Measurements from ENCODE around the gene LDOC1. TPM values are rescaled to one million over a fixed set of nuclear protein-coding genes. Genes with fewer than 3 reads are reported as not detected.
"Not testable (repeated sequence)": the region's sequence is repeated elsewhere in the genome, so short reads cannot be mapped to it uniquely, and the experiment has no call there.

The LDOC1 gene
- total and polyA plus RNA-seq, 4 experiments from 2014 or later, result 18.4 to 37.2 (median 23.1) TPM

- no peak overlapping the region for H3K4me3 ChIP-seq (ENCODE audit: low read length in 2 of 2)
- Mint-ChIP-seq H3K27me3 (no peaks in the 10 kb centered on the region), H3K4me3 (no peak overlapping the region), H3K27ac (no peak overlapping the region), H3K4me1 (peaks cover 0 to 2% (median under 1%) of the 10 kb centered on the region in 4 donors), H3K36me3 (no peaks in the 10 kb centered on the region), H3K9me3 (peaks cover 0 to 8% (median 0%) of the 10 kb centered on the region in 8 donors)
- H3K9me3 ChIP-seq (ENCODE audit: control insufficient read depth in 1 of 2, low read length in 2 of 2), result no peaks in the 10 kb centered on the region
- H3K36me3 ChIP-seq (ENCODE audit: insufficient read depth, low read length), result no peaks in the 10 kb centered on the region
- H3K4me1 ChIP-seq (ENCODE audit: insufficient read depth, low read length), result no peaks in the 10 kb centered on the region
- intact Hi-C loops (cut with micrococcal nuclease), result no loop called here
- ChIA-PET CTCF (ENCODE audit: partially characterized antibody) (no interaction called here), POLR2A (ENCODE audit: partially characterized antibody) (no interaction called here)
- no peak overlapping the region for H3K27ac ChIP-seq (ENCODE audit: low read depth, low read length)
- DNase-seq, result no peak
- H3K27me3 ChIP-seq (ENCODE audit: insufficient read depth, low read length), result no peaks in the 10 kb centered on the region
Measured at GRCh38 chrX:141183000-141183399, 6.1 kb upstream of the LDOC1 start.

DNA sequence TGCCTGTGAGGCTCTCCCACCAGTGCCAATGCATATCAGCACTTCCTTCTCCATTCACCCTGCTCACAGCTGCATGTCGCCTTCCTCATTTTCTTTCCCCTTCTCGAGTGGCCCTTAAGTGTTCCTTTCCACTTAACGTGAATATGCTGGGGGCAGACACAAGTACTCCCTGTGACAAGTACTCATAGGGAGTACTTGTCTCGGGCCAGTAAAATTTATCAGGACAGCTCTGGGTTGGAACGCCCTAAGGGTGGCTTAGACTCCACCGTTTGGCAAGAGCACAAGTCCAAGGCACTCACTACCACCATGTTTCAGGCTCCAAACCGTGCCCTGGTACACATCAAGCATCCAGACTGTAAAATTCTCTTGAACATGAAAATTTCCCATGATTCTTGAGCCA is 3.9 kb upstream of the LDOC1 start:
- H3K27ac ChIP-seq (ENCODE audit: low read depth, low read length), result no peak overlapping the region
- H3K27ac Mint-ChIP-seq, result no peak overlapping the region
- DNase-seq, result no peak
- H3K4me3 ChIP-seq (ENCODE audit: low read length in 2 of 2), result no peak overlapping the region
- H3K9me3 Mint-ChIP-seq, result peaks cover 0 to 9% (median 0%) of the 10 kb centered on the region in 8 donors
- no peaks in the 10 kb centered on the region for H3K27me3 Mint-ChIP-seq
- no peaks in the 10 kb centered on the region for H3K27me3 ChIP-seq (ENCODE audit: insufficient read depth, low read length)
- no peaks in the 10 kb centered on the region for H3K36me3 Mint-ChIP-seq
- ChIA-PET CTCF (ENCODE audit: partially characterized antibody) (no interaction called here), POLR2A (ENCODE audit: partially characterized antibody) (no interaction called here)
- intact Hi-C loops (cut with micrococcal nuclease), result no loop called here
- H3K4me1 ChIP-seq (ENCODE audit: insufficient read depth, low read length), result peaks cover 8% of the 10 kb centered on the region
- no peaks in the 10 kb centered on the region for H3K9me3 ChIP-seq (ENCODE audit: control insufficient read depth in 1 of 2, low read length in 2 of 2)
- H3K4me1 Mint-ChIP-seq, result peaks cover 3 to 9% (median 6%) of the 10 kb centered on the region in 4 donors
- no peak overlapping the region for H3K4me3 Mint-ChIP-seq
- H3K36me3 ChIP-seq (ENCODE audit: insufficient read depth, low read length), result no peaks in the 10 kb centered on the region

DNA sequence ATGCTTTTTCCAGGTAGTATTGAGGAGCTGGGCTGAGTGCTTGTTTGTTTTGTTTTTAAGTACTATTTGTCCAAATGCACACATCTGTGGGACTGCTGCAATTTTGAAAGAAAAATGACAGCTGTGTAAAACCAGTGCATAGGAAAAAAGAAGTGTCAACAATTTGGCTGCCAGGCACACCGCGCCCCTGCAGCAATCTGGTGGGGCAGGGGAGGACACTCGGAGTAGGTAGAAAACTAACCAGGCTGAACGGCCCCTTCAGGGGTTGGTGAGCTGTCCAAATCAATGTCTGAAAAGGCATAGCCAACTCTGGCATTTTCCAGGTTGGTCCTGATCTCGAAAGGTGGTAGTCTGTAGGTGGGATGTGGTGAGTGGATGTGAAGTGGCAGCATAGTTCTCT is 1.1 kb downstream of the LDOC1 start:
- Mint-ChIP-seq H3K4me1 (peaks cover 6 to 20% (median 16%) of the 10 kb centered on the region in 4 donors), H3K36me3 (no peaks in the 10 kb centered on the region), H3K4me3 (peak overlapping the region; percentile 55 to 87 (median 78)), H3K27ac (peak overlapping the region in 3 of 7 donors; percentile 57 to 71 (median 70)), H3K27me3 (no peaks in the 10 kb centered on the region), H3K9me3 (peaks cover 0 to 10% (median 0%) of the 10 kb centered on the region in 8 donors)
- Histone ChIP-seq H3K36me3 (ENCODE audit: insufficient read depth, low read length) (no peaks in the 10 kb centered on the region), H3K9me3 (ENCODE audit: control insufficient read depth in 1 of 2, low read length in 2 of 2) (no peaks in the 10 kb centered on the region), H3K4me1 (ENCODE audit: insufficient read depth, low read length) (peaks cover 10% of the 10 kb centered on the region), H3K27me3 (ENCODE audit: insufficient read depth, low read length) (no peaks in the 10 kb centered on the region), H3K27ac (ENCODE audit: low read depth, low read length) (no peak overlapping the region), H3K4me3 (ENCODE audit: low read length in 2 of 2) (no peak overlapping the region)
- POLR2A ChIA-PET (ENCODE audit: partially characterized antibody), result interaction anchor here (0.6 kb wide), 1 partner anchor 18 kb away, joined by 3 read pairs; no protein-coding TSS in a partner anchor
- CTCF ChIA-PET (ENCODE audit: partially characterized antibody), result no interaction called here
- no peak for DNase-seq
- intact Hi-C loops (cut with micrococcal nuclease), result no loop called here

DNA sequence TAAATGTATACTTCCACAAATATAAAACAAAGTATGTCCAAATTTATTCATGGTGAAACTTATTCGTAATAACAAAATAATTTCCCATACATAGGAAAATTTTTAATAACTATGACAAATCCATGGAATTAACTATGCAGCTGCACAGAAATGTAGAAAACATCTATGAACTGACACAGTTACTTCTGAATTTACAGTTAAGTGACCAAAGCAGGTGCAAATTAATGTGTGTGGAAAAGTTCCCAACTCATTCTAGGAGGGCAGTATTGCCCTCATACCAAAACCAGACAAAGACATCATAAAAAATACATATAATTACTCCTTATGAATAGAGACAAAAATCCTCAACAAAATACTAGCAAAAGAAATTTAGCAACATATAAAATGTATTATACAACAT is 12.5 kb downstream of the LDOC1 start:
- no peaks in the 10 kb centered on the region for H3K36me3 Mint-ChIP-seq

GRCh38 chrX:141158084-141158483 is 18.8 kb downstream of the LDOC1 start:
- no peak overlapping the region for H3K4me3 ChIP-seq (ENCODE audit: low read length in 2 of 2)
- DNase-seq, result no peak
- H3K27ac Mint-ChIP-seq, result no peak overlapping the region
- ChIA-PET CTCF (ENCODE audit: partially characterized antibody) (no interaction called here), POLR2A (ENCODE audit: partially characterized antibody) (no interaction called here)
- H3K9me3 ChIP-seq (ENCODE audit: control insufficient read depth in 1 of 2, low read length in 2 of 2), result no peaks in the 10 kb centered on the region
- H3K4me3 Mint-ChIP-seq, result no peak overlapping the region
- H3K36me3 Mint-ChIP-seq, result peaks cover 3 to 6% of the 10 kb centered on the region in 2 donors
- H3K4me1 Mint-ChIP-seq, result peaks cover 4 to 16% (median 8%) of the 10 kb centered on the region in 4 donors
- H3K9me3 Mint-ChIP-seq, result peaks cover 0 to 20% (median 10%) of the 10 kb centered on the region in 8 donors
- H3K4me1 ChIP-seq (ENCODE audit: insufficient read depth, low read length), result no peaks in the 10 kb centered on the region
- no peaks in the 10 kb centered on the region for H3K27me3 ChIP-seq (ENCODE audit: insufficient read depth, low read length)
- no peaks in the 10 kb centered on the region for H3K36me3 ChIP-seq (ENCODE audit: insufficient read depth, low read length)
- intact Hi-C loops (cut with micrococcal nuclease), result no loop called here
- H3K27ac ChIP-seq (ENCODE audit: low read depth, low read length), result no peak overlapping the region
- H3K27me3 Mint-ChIP-seq, result no peaks in the 10 kb centered on the region

More for the DNA sequence above, 12.5 kb downstream of the LDOC1 start:
- Histone ChIP-seq H3K27ac (ENCODE audit: low read depth, low read length) (no peak overlapping the region), H3K36me3 (ENCODE audit: insufficient read depth, low read length) (no peaks in the 10 kb centered on the region), H3K9me3 (ENCODE audit: control insufficient read depth in 1 of 2, low read length in 2 of 2) (no peaks in the 10 kb centered on the region), H3K4me3 (ENCODE audit: low read length in 2 of 2) (no peak overlapping the region), H3K27me3 (ENCODE audit: insufficient read depth, low read length) (no peaks in the 10 kb centered on the region), H3K4me1 (ENCODE audit: insufficient read depth, low read length) (no peaks in the 10 kb centered on the region)
- Mint-ChIP-seq H3K9me3 (no peaks in the 10 kb centered on the region), H3K27ac (no peak overlapping the region), H3K4me3 (no peak overlapping the region), H3K27me3 (no peaks in the 10 kb centered on the region), H3K4me1 (peaks cover 0 to 2% (median 0%) of the 10 kb centered on the region in 4 donors)
- no peak for DNase-seq
- CTCF ChIA-PET (ENCODE audit: partially characterized antibody), result no interaction called here
- intact Hi-C loops (cut with micrococcal nuclease), result no loop called here
- POLR2A ChIA-PET (ENCODE audit: partially characterized antibody), result no interaction called here

- intact Hi-C loops (cut with micrococcal nuclease); H3K27ac ChIP-seq (ENCODE audit: low read depth, low read length); CTCF ChIA-PET (ENCODE audit: partially characterized antibody); H3K27me3 ChIP-seq (ENCODE audit: insufficient read depth, low read length); H3K36me3 ChIP-seq (ENCODE audit: insufficient read depth, low read length); H3K27ac Mint-ChIP-seq; H3K9me3 ChIP-seq (ENCODE audit: control insufficient read depth in 1 of 2, low read length in 2 of 2); H3K27me3 Mint-ChIP-seq; H3K4me3 ChIP-seq (ENCODE audit: low read length in 2 of 2); DNase-seq; POLR2A ChIA-PET (ENCODE audit: partially characterized antibody); H3K36me3 Mint-ChIP-seq; H3K4me1 ChIP-seq (ENCODE audit: insufficient read depth, low read length): not testable (repeated sequence)
- Mint-ChIP-seq H3K4me1 (peaks cover 4 to 16% (median 8%) of the 10 kb centered on the region in 4 donors), H3K4me3 (peak overlapping the region in 2 of 8 donors; percentile 16 to 41), H3K9me3 (peaks cover 0 to 21% (median 13%) of the 10 kb centered on the region in 8 donors)
Measured at GRCh38 chrX:141155231-141155630, 21.7 kb downstream of the LDOC1 start.

- peaks cover 0 to 8% (median 0%) of the 10 kb centered on the region in 8 donors for H3K9me3 Mint-ChIP-seq
- H3K36me3 Mint-ChIP-seq, result no peaks in the 10 kb centered on the region
- CTCF ChIA-PET (ENCODE audit: partially characterized antibody), result no interaction called here
- intact Hi-C loops (cut with micrococcal nuclease), result no loop called here
- POLR2A ChIA-PET (ENCODE audit: partially characterized antibody), result no interaction called here
- H3K4me3 Mint-ChIP-seq, result no peak overlapping the region
- no peaks in the 10 kb centered on the region for H3K27me3 ChIP-seq (ENCODE audit: insufficient read depth, low read length)
- H3K27me3 Mint-ChIP-seq, result peaks cover 0 to 1% of the 10 kb centered on the region in 2 donors
- H3K36me3 ChIP-seq (ENCODE audit: insufficient read depth, low read length), result no peaks in the 10 kb centered on the region
- H3K4me1 Mint-ChIP-seq, result no peaks in the 10 kb centered on the region
- H3K27ac ChIP-seq (ENCODE audit: low read depth, low read length), result no peak overlapping the region
- no peaks in the 10 kb centered on the region for H3K9me3 ChIP-seq (ENCODE audit: control insufficient read depth in 1 of 2, low read length in 2 of 2)
- no peaks in the 10 kb centered on the region for H3K4me1 ChIP-seq (ENCODE audit: insufficient read depth, low read length)
- H3K27ac Mint-ChIP-seq, result no peak overlapping the region
- DNase-seq, result no peak
- H3K4me3 ChIP-seq (ENCODE audit: low read length in 2 of 2), result no peak overlapping the region
Measured at GRCh38 chrX:141142946-141143345, 34.0 kb downstream of the LDOC1 start.

DNA sequence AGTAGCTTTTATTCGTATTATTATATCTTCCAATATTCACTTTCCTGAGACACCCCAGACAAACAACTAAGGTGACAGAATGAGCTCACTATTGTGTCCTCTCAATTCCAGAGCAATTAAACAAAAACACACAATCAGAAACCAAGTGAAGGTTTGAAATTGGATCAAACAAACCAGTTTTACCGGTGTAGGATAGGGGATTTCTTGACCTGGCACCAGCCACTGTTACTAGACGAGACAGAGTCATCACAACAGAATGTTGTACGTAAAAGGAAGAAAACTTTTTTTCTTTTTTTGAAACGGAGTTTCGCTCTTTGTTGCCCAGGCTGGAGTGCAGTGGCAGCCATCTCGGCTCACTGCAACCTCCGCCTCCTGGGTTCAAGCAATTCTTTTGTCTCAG is 43.7 kb downstream of the LDOC1 start:
- no peak for DNase-seq
- ChIA-PET POLR2A (ENCODE audit: partially characterized antibody) (no interaction called here), CTCF (ENCODE audit: partially characterized antibody) (no interaction called here)
- H3K9me3 ChIP-seq (ENCODE audit: control insufficient read depth in 1 of 2, low read length in 2 of 2), result no peaks in the 10 kb centered on the region
- Mint-ChIP-seq H3K27ac (no peak overlapping the region), H3K4me1 (no peaks in the 10 kb centered on the region), H3K4me3 (no peak overlapping the region), H3K9me3 (no peaks in the 10 kb centered on the region), H3K27me3 (no peaks in the 10 kb centered on the region), H3K36me3 (no peaks in the 10 kb centered on the region)
- H3K36me3 ChIP-seq (ENCODE audit: insufficient read depth, low read length), result no peaks in the 10 kb centered on the region
- no peak overlapping the region for H3K4me3 ChIP-seq (ENCODE audit: low read length in 2 of 2)
- no peaks in the 10 kb centered on the region for H3K27me3 ChIP-seq (ENCODE audit: insufficient read depth, low read length)
- no peak overlapping the region for H3K27ac ChIP-seq (ENCODE audit: low read depth, low read length)
- no peaks in the 10 kb centered on the region for H3K4me1 ChIP-seq (ENCODE audit: insufficient read depth, low read length)
- intact Hi-C loops (cut with micrococcal nuclease), result no loop called here
